HepG2 (cell line): ENCODE measurements around the gene SERINC2. TPM values are rescaled to one million over a fixed set of nuclear protein-coding genes. Genes with fewer than 3 reads are reported as not detected.

Source experiments
- ATAC-seq: fragments of 200-7000 bp; cut with Tn5 transposase; 3 replicates; pipeline ENCODE4 v1.9.1; 2020; ENCODE audit warnings: mild to moderate bottlenecking, moderate library complexity
- BruUV-seq: library from RNA; stranded (reverse); fragments of 400-500 nt; replicated peaks from 2 replicates; lab custom pipeline; 2021; lab: Mats Ljungman, UMichigan
- CTCF ChIA-PET: fragments of 300-600 bp; formaldehyde crosslinking; extraction: SDS; loops from one replicate; lab custom pipeline; 2021; ENCODE audit warnings: low total read pairs, inconsistent platforms, low intra/inter-chr PET ratio; lab: Yijun Ruan, JAX
- POLR2A ChIA-PET: fragments of 350-600 bp; sonication (Branson Sonifier 250); formaldehyde crosslinking; loops from one replicate; lab custom pipeline; 2020; ENCODE audit warnings: antibody characterized with exemption, inconsistent platforms; lab: Yijun Ruan, JAX
- DNase-seq: peaks from one replicate; pipeline ENCODE4 v3.0.0-alpha.2; 2015; ENCODE audit warnings: low spot score
- FAIRE-seq: peaks from 3 replicates; lab custom pipeline; 2011; peaks lifted over from hg19 to GRCh38; lab: Jason Lieb, UNC
- H2AFZ ChIP-seq: one replicate; pipeline ENCODE4 v1.6.1; 2011; ENCODE audit warnings: low read length, inconsistent platforms
- H3K27ac ChIP-seq: fragments of 300-600 bp; 3 replicates; pipeline ENCODE4 v1.8.0; 2011; ENCODE audit warnings: mixed run types, mild to moderate bottlenecking, mixed read lengths, low read length, inconsistent platforms; ENCODE audit not compliant: insufficient read depth; ENCODE audit errors: extremely low read length
- H3K27me3 ChIP-seq, 2 experiments: fragments of 200-600 bp in 1 of 2; 2 replicates in 1 of 2; 3 replicates in 1 of 2; pipeline versions ENCODE4 v1.6.0 to v1.8.0; 2011; ENCODE audit warnings: low read length in 2 of 2, mild to moderate bottlenecking in 2 of 2, moderate library complexity in 2 of 2, inconsistent platforms in 1 of 2; ENCODE audit not compliant: insufficient read depth in 2 of 2, control insufficient read depth in 1 of 2
- H3K36me3 ChIP-seq, 2 experiments: fragments of 200-600 bp in 1 of 2; replicated peaks in 1 of 2; 2 replicates in 1 of 2; 3 replicates in 1 of 2; pipeline versions ENCODE4 v1.5.1 to v1.8.0; 2011; ENCODE audit warnings: low read length in 2 of 2, inconsistent platforms in 1 of 2; ENCODE audit not compliant: insufficient read depth in 2 of 2, control insufficient read depth in 1 of 2
- H3K4me1 ChIP-seq: 2 replicates; pipeline ENCODE4 v1.5.1; 2012; ENCODE audit warnings: low read length, inconsistent platforms; ENCODE audit not compliant: insufficient read depth
- H3K4me2 ChIP-seq: 2 replicates; pipeline ENCODE4 v1.6.0; 2011; ENCODE audit warnings: low read depth, low read length, inconsistent platforms
- H3K4me3 ChIP-seq, 3 experiments: fragments of 200-600 bp in 1 of 3; sonication (generic), shearing (Covaris generic) in 1 of 3; replicated peaks in 1 of 3; 2 replicates each; pipeline ENCODE4 v1.5.1; 2011 to 2016; ENCODE audit warnings: low read length in 3 of 3, inconsistent platforms in 2 of 3, low read depth in 2 of 3, mild to moderate bottlenecking in 2 of 3, control low read depth in 1 of 3, mixed read lengths in 1 of 3; ENCODE audit not compliant: insufficient read depth in 1 of 3
- H3K79me2 ChIP-seq: one replicate; pipeline ENCODE4 v1.6.1; 2011; ENCODE audit warnings: low read length, inconsistent platforms; ENCODE audit not compliant: insufficient read depth
- H3K9ac ChIP-seq: 2 replicates; pipeline ENCODE4 v1.6.0; 2011; ENCODE audit warnings: mild to moderate bottlenecking, low read depth, low read length, inconsistent platforms; ENCODE audit not compliant: insufficient read depth
- H3K9me3 ChIP-seq: 2 replicates; pipeline ENCODE4 v1.5.1; 2012; ENCODE audit warnings: mild to moderate bottlenecking, low read length
- H4K20me1 ChIP-seq: 2 replicates; pipeline ENCODE4 v1.6.0; 2011; ENCODE audit warnings: inconsistent platforms, mild to moderate bottlenecking, low read length, moderate library complexity; ENCODE audit not compliant: insufficient read depth
- CREM ChIP-seq, 2 experiments: sonication (generic) in 1 of 2; formaldehyde crosslinking in 1 of 2; IDR thresholded peaks; 2 replicates each; pipeline versions ENCODE4 v1.4.0 to v1.6.1; 2016 to 2020; ENCODE audit warnings: antibody characterized with exemption in 1 of 2, mild to moderate bottlenecking in 1 of 2, missing genetic modification reagents in 1 of 2
- EED ChIP-seq: sonication (generic); formaldehyde crosslinking; IDR thresholded peaks from 2 replicates; pipeline ENCODE4 v1.5.0; 2020; ENCODE audit warnings: mild to moderate bottlenecking, missing genetic modification reagents
- KLF11 ChIP-seq: IDR thresholded peaks from 2 replicates; pipeline ENCODE4 v1.6.1; 2016; ENCODE audit warnings: missing compliant biosample characterization
- NR2F6 ChIP-seq, 2 experiments: IDR thresholded peaks; 2 replicates each; pipeline ENCODE4 v1.6.1; 2016; ENCODE audit warnings: antibody characterized with exemption in 1 of 2, mild to moderate bottlenecking in 1 of 2
- PHF21A ChIP-seq: sonication (generic); formaldehyde crosslinking; IDR thresholded peaks from 2 replicates; pipeline ENCODE4 v1.5.0; 2020; ENCODE audit warnings: mild to moderate bottlenecking, missing genetic modification reagents
- STAT5B ChIP-seq: sonication (generic); formaldehyde crosslinking; IDR thresholded peaks from 2 replicates; pipeline ENCODE4 v1.4.0; 2020; ENCODE audit warnings: missing genetic modification reagents
- YEATS2 ChIP-seq: sonication (generic); formaldehyde crosslinking; IDR thresholded peaks from 2 replicates; pipeline ENCODE4 v1.4.0; 2020; ENCODE audit warnings: missing genetic modification reagents, borderline replicate concordance
- ZNF572 ChIP-seq: sonication (generic); formaldehyde crosslinking; IDR thresholded peaks from 2 replicates; pipeline ENCODE4 v1.5.1; 2020; ENCODE audit warnings: mild to moderate bottlenecking, missing genetic modification reagents
- ZNF749 ChIP-seq: sonication (generic); formaldehyde crosslinking; IDR thresholded peaks from 2 replicates; pipeline ENCODE4 v1.8.0; 2022; ENCODE audit warnings: mild to moderate bottlenecking, missing genetic modification reagents, moderate library complexity, borderline replicate concordance
- WGBS: methylation state at CpG from one replicate; pipeline ENCODE4 v1.1.6; 2017; ENCODE audit warnings: low lambda C conversion rate; 5-methylcytosine and 5-hydroxymethylcytosine counted together
- in situ Hi-C: cut with HindIII; loops from 2 replicates; pipeline ENCODE4 v1.10.0; 2017; ENCODE audit warnings: low pct_unique_long_range_greater_than_20kb; ENCODE audit not compliant: extremely low pct_ligation_motif_present
- intact Hi-C: fragments of 100-400 bp; cut with micrococcal nuclease; formaldehyde crosslinking; loops from one replicate; pipeline ENCODE4 v1.10.0; 2022; ENCODE audit not compliant: unreplicated experiment
- polyA plus RNA-seq, 8 experiments: library from polyadenylated mRNA; depleted of rRNA in 3 of 8; stranded (reverse) in 7 of 8; unstranded in 1 of 8; fragments of >200 nt; fragmentation: Illumina TruSeq in 4 of 8; extraction: Trizol in 4 of 8; gene quantifications; 2 replicates each; pipeline versions ENCODE4 v1.2.1 to v1.2.3, GENCODE V29; 2011 to 2016; ENCODE audit warnings: low read depth in 4 of 8, missing spikeins in 1 of 8, mixed read lengths in 1 of 8; ENCODE audit not compliant: insufficient read depth in 1 of 8
- total RNA-seq, 5 experiments: library from RNA; depleted of rRNA; stranded (reverse); fragments of >200 nt; fragmentation: Illumina TruSeq; extraction: Trizol; gene quantifications; 2 replicates each; pipeline ENCODE4 v1.2.3, GENCODE V29; 2016; ENCODE audit warnings: low read depth in 1 of 5
- TF ChIP-seq, protein P1 (sequence below): sonication (generic); formaldehyde crosslinking; IDR thresholded peaks from 2 replicates; pipeline ENCODE4 v1.4.0; 2020; ENCODE audit warnings: missing genetic modification reagents
- TF ChIP-seq, protein P2 (sequence below): sonication (generic); formaldehyde crosslinking; IDR thresholded peaks from 2 replicates; pipeline ENCODE4 v1.5.1; 2020; ENCODE audit warnings: mild to moderate bottlenecking, moderate library complexity, missing genetic modification reagents
- TF ChIP-seq, protein P3 (sequence below): sonication (generic); formaldehyde crosslinking; conservative IDR thresholded peaks from 2 replicates; pipeline ENCODE4 v1.4.0; 2020; ENCODE audit warnings: mild to moderate bottlenecking, missing genetic modification reagents, moderate library complexity

The SERINC2 gene
- total and polyA plus RNA-seq, 2 of the 13 experiments (the other 11 are each of a cell fraction or from before 2014, with no cell fraction given) = 4.8 to 126 TPM

DNA sequence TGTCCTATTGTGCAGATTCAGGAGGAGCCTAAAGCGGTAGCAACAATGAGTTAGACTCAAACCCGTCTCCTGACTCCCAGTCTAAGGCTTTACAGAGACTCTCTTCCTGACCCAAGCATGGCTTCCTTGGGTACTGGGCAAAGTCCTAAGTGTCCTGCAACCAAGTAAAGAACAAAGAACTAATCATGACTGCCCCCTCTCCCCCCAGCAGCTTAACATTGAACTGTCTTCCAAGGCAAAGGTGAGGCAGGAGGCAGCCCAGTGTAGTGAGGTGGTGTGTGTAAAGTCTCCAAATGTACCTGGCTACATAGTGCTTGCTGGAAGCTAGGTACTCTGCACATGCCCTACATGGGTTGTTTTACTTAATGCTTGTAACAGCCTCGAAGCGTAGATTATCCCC is 42.4 kb upstream of the SERINC2 start (continued):
- TF ChIP-seq CREM (IDR thresholded peaks at IDR 0.05) = no peak
- TF ChIP-seq CREM (CRISPR knock-in tag; IDR thresholded peaks at IDR 0.05) = no peak
- TF ChIP-seq STAT5B = no peak
- no peak for TF ChIP-seq NR2F6 (IDR thresholded peaks at IDR 0.05)
- TF ChIP-seq NR2F6 (CRISPR knock-in tag; IDR thresholded peaks at IDR 0.05) = no peak
- TF ChIP-seq, all 625 proteins: peak for 0

DNA sequence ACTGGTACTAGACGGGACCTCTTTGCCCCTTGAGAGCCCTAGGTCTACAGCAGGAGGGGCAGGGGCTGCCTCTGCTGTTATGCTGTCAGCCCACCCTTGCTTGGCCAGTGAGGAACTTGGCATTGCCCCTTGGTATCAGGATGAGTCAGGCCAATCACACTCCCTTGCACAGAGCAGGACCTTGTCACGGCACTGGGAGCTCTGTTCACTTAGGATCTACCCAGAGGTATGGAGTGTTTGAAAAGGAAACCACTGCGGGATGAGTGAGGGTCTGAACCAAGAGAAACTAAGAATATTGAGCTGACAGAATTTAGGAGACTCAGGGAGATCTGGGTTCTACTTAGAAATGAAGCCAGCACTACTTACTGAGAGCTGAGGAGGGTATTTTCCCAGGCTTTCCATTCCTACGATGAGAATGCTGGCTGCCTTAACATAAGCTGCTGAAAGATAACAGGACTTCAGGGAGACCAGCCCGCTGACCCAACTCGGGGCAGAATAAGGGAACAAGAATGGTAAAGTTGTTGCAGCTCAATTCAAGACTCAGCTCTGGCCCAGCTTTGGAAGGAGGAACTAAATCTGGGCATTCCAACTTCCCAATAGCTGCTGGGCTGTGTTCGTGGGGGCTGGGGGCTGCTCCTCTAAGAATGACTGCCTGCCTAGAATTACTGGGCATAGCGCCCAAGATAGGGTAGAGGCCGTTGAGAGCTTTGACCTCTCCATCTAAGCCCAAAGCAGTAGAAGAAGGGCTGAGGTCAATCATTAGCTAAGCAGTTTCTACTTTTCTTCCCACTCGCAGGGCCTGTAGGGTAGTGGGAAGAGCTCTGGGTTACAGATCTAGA is 41.7 kb upstream of the SERINC2 start:
- no TSS peak for BruUV-seq
- no peaks in the 10 kb centered on the region for H3K9me3 ChIP-seq
- intact Hi-C loops (no loop called here), in situ Hi-C loops (no loop called here)
- FAIRE-seq (peak; percentile 84), DNase-seq (peak; percentile 20), ATAC-seq (peak; percentile 50)
- H3K27ac ChIP-seq = no peak overlapping the region
- no peak overlapping the region for H3K9ac ChIP-seq
- POLR2A ChIA-PET = interaction anchor here (0.8 to 1.8 kb wide), 7 partner anchors 10 to 152 kb away, joined by 3 to 8 read pairs (median 4); partner anchors contain the start of genes SNRNP40 and ZCCHC17
- H3K36me3 ChIP-seq = 0 out of 5 replicates have a peak, but pooled peaks cover 0 to 8% of the 10 kb centered on the region in 2 experiments
- no peaks in the 10 kb centered on the region for H3K27me3 ChIP-seq
- no peaks in the 10 kb centered on the region for H4K20me1 ChIP-seq
- peak overlapping the region; percentile 96 for H3K4me2 ChIP-seq
- 33% methylated on average over 8 of the region's 10 CpGs for WGBS
- H3K4me1 ChIP-seq = peaks cover 61% of the 10 kb centered on the region
- CTCF ChIA-PET = no interaction called here
- no peak overlapping the region; a peak in 1 of 6 replicates for H3K4me3 ChIP-seq
- H3K79me2 ChIP-seq = no peaks in the 10 kb centered on the region
- no peak overlapping the region for H2AFZ ChIP-seq
- TF ChIP-seq EED (CRISPR knock-in tag) (no peak), NR2F6 (IDR thresholded peaks at IDR 0.05) (peak; percentile 32; the same call in 1 of the 2 replicates), NR2F6 (CRISPR knock-in tag; IDR thresholded peaks at IDR 0.05) (no peak), ZNF749 (CRISPR knock-in tag) (no peak), PHF21A (CRISPR knock-in tag) (peak; percentile 35; the same call in 1 of the 2 replicates), KLF11 (CRISPR knock-in tag) (0 out of 2 replicates have a peak, but pooled peaks have one; percentile 14), YEATS2 (no peak), ZNF572 (CRISPR knock-in tag) (0 out of 2 replicates have a peak, but pooled peaks have one; percentile 18)
- TF ChIP-seq, protein P1, sequence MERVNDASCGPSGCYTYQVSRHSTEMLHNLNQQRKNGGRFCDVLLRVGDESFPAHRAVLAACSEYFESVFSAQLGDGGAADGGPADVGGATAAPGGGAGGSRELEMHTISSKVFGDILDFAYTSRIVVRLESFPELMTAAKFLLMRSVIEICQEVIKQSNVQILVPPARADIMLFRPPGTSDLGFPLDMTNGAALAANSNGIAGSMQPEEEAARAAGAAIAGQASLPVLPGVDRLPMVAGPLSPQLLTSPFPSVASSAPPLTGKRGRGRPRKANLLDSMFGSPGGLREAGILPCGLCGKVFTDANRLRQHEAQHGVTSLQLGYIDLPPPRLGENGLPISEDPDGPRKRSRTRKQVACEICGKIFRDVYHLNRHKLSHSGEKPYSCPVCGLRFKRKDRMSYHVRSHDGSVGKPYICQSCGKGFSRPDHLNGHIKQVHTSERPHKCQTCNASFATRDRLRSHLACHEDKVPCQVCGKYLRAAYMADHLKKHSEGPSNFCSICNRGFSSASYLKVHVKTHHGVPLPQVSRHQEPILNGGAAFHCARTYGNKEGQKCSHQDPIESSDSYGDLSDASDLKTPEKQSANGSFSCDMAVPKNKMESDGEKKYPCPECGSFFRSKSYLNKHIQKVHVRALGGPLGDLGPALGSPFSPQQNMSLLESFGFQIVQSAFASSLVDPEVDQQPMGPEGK (CRISPR knock-in tag) = peak; percentile 80
- TF ChIP-seq, protein P2, sequence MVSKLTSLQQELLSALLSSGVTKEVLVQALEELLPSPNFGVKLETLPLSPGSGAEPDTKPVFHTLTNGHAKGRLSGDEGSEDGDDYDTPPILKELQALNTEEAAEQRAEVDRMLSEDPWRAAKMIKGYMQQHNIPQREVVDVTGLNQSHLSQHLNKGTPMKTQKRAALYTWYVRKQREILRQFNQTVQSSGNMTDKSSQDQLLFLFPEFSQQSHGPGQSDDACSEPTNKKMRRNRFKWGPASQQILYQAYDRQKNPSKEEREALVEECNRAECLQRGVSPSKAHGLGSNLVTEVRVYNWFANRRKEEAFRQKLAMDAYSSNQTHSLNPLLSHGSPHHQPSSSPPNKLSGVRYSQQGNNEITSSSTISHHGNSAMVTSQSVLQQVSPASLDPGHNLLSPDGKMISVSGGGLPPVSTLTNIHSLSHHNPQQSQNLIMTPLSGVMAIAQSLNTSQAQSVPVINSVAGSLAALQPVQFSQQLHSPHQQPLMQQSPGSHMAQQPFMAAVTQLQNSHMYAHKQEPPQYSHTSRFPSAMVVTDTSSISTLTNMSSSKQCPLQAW (CRISPR knock-in tag) = peak; percentile 48; the same call in 1 of the 2 replicates
- TF ChIP-seq, protein P3, sequence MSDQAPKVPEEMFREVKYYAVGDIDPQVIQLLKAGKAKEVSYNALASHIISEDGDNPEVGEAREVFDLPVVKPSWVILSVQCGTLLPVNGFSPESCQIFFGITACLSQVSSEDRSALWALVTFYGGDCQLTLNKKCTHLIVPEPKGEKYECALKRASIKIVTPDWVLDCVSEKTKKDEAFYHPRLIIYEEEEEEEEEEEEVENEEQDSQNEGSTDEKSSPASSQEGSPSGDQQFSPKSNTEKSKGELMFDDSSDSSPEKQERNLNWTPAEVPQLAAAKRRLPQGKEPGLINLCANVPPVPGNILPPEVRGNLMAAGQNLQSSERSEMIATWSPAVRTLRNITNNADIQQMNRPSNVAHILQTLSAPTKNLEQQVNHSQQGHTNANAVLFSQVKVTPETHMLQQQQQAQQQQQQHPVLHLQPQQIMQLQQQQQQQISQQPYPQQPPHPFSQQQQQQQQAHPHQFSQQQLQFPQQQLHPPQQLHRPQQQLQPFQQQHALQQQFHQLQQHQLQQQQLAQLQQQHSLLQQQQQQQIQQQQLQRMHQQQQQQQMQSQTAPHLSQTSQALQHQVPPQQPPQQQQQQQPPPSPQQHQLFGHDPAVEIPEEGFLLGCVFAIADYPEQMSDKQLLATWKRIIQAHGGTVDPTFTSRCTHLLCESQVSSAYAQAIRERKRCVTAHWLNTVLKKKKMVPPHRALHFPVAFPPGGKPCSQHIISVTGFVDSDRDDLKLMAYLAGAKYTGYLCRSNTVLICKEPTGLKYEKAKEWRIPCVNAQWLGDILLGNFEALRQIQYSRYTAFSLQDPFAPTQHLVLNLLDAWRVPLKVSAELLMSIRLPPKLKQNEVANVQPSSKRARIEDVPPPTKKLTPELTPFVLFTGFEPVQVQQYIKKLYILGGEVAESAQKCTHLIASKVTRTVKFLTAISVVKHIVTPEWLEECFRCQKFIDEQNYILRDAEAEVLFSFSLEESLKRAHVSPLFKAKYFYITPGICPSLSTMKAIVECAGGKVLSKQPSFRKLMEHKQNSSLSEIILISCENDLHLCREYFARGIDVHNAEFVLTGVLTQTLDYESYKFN (CRISPR knock-in tag) = 0 out of 2 replicates have a peak, but pooled peaks have one; percentile 20
